NB4 (cell line): Measurements from ENCODE around the gene CTNND2.

Experiments
- MYC ChIP-seq: IDR thresholded peaks from 2 replicates; pipeline ENCODE4 v1.6.1; 2011; ENCODE audit warnings: low read depth, low read length
- TF ChIP-seq, protein P1 (sequence below): IDR thresholded peaks from one replicate; pipeline ENCODE4 v1.5.1; 2012; ENCODE audit warnings: low read depth, low read length

DNA sequence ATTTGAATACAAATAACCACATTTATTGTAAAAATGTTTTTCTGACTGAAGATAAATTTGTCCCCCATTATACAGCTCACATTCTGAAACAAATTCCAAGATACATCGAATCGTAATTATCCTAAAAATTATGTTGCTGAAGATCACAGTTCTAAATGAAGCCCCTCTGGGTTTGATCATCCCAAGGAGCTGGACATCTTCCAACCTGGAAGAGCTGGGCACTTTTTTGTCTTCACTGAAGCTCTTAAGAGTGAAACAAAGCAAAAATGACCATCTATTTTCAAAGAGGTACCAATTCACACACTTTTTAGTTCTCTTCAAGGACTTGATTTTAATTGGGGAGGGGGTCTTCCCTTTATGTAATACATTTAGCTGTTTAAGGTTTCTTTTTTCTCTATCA, 5.5 kb downstream of the CTNND2 start:
- TF ChIP-seq, protein P1, sequence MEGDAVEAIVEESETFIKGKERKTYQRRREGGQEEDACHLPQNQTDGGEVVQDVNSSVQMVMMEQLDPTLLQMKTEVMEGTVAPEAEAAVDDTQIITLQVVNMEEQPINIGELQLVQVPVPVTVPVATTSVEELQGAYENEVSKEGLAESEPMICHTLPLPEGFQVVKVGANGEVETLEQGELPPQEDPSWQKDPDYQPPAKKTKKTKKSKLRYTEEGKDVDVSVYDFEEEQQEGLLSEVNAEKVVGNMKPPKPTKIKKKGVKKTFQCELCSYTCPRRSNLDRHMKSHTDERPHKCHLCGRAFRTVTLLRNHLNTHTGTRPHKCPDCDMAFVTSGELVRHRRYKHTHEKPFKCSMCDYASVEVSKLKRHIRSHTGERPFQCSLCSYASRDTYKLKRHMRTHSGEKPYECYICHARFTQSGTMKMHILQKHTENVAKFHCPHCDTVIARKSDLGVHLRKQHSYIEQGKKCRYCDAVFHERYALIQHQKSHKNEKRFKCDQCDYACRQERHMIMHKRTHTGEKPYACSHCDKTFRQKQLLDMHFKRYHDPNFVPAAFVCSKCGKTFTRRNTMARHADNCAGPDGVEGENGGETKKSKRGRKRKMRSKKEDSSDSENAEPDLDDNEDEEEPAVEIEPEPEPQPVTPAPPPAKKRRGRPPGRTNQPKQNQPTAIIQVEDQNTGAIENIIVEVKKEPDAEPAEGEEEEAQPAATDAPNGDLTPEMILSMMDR, result no peak
- no peak for TF ChIP-seq MYC
